SK-N-SH treated with all-trans-retinoic acid at 6 μM for 48 hours (cell line): ENCODE measurements around the gene CCN6.
"Not testable (repeated sequence)": the region's sequence is repeated elsewhere in the genome, so short reads cannot be mapped to it uniquely, and the experiment has no call there.

Experiments
- BACH2 ChIP-seq: fragments of 250-450 bp; sonication (Bioruptor Pico); IDR thresholded peaks from 2 replicates; pipeline ENCODE4 v1.9.0; 2021; ENCODE audit warnings: mild to moderate bottlenecking, borderline replicate concordance
- CSRNP3 ChIP-seq: fragments of 250-450 bp; sonication (Bioruptor Pico); IDR thresholded peaks from 2 replicates; pipeline ENCODE4 v1.5.1; 2021; ENCODE audit warnings: mild to moderate bottlenecking, moderate library complexity
- ESRRG ChIP-seq: fragments of 250-450 bp; sonication (Bioruptor Pico); IDR thresholded peaks from 2 replicates; pipeline ENCODE4 v1.6.1; 2021; ENCODE audit warnings: mild to moderate bottlenecking
- PATZ1 ChIP-seq: fragments of 250-450 bp; sonication (Bioruptor Pico); IDR thresholded peaks from 2 replicates; pipeline ENCODE4 v1.8.0; 2020; ENCODE audit warnings: mild to moderate bottlenecking, moderate library complexity, borderline replicate concordance
- POU6F1 ChIP-seq: fragments of 250-450 bp; sonication (Bioruptor Pico); IDR thresholded peaks from 2 replicates; pipeline ENCODE4 v1.8.0; 2021; ENCODE audit warnings: low read depth, mild to moderate bottlenecking, moderate library complexity, borderline replicate concordance
- TOX ChIP-seq: fragments of 250-450 bp; sonication (Bioruptor Pico); IDR thresholded peaks from 2 replicates; pipeline ENCODE4 v1.8.0; 2021; ENCODE audit warnings: mild to moderate bottlenecking, moderate library complexity, borderline replicate concordance
- ZC3H10 ChIP-seq: fragments of 250-450 bp; sonication (Bioruptor Pico); IDR thresholded peaks from 2 replicates; pipeline ENCODE4 v1.5.1; 2021; ENCODE audit warnings: mild to moderate bottlenecking, moderate library complexity
- ZNF8 ChIP-seq: fragments of 450-650 bp; formaldehyde crosslinking; IDR thresholded peaks from 2 replicates; pipeline ENCODE4 v1.5.0; 2020; ENCODE audit warnings: mild to moderate bottlenecking, moderate library complexity

- TF ChIP-seq TOX (CRISPR knock-in tag); BACH2 (CRISPR knock-in tag); ESRRG (CRISPR knock-in tag); ZC3H10 (CRISPR knock-in tag); POU6F1 (CRISPR knock-in tag); PATZ1 (CRISPR knock-in tag); CSRNP3 (CRISPR knock-in tag); ZNF8: not testable (repeated sequence)
These were observed 6.4 kb upstream of the CCN6 start for GRCh38 chr6:112047523-112047922.
